Panc1 (cell line): ENCODE data around the gene RPS16.

Experiments used
- CTCF ChIP-seq: fragments of 450-650 bp; IDR thresholded peaks from 2 replicates; pipeline ENCODE4 v1.5.1; 2017; ENCODE audit warnings: mild to moderate bottlenecking
- SIN3A ChIP-seq: IDR thresholded peaks from 2 replicates; pipeline ENCODE4 v1.6.1; 2012; ENCODE audit warnings: low read depth, mild to moderate bottlenecking, low read length, moderate library complexity, borderline replicate concordance; ENCODE audit not compliant: insufficient read depth

GRCh38 chr19:39385629-39386411 lies 49.9 kb downstream of the RPS16 start:
- TF ChIP-seq CTCF (no peak), SIN3A (no peak)
